A673 (cell line): ENCODE measurements around the gene VARS1.

Experiments used
- EZH2 ChIP-seq: fragments of 200-600 bp; sonication (generic); IDR thresholded peaks from 2 replicates; pipeline ENCODE4 v1.6.1; 2017; ENCODE audit warnings: borderline replicate concordance, low read depth, mild to moderate bottlenecking, mixed read lengths, antibody characterized with exemption, low read length; ENCODE audit not compliant: poor library complexity, severe bottlenecking
- TF ChIP-seq, protein P1 (sequence below): fragments of 300-800, 200-600 bp; sonication (generic); conservative IDR thresholded peaks from 2 replicates; pipeline ENCODE4 v1.5.1; 2017; ENCODE audit warnings: low read depth, mild to moderate bottlenecking, antibody characterized with exemption, low read length, moderate library complexity, mixed read lengths

DNA sequence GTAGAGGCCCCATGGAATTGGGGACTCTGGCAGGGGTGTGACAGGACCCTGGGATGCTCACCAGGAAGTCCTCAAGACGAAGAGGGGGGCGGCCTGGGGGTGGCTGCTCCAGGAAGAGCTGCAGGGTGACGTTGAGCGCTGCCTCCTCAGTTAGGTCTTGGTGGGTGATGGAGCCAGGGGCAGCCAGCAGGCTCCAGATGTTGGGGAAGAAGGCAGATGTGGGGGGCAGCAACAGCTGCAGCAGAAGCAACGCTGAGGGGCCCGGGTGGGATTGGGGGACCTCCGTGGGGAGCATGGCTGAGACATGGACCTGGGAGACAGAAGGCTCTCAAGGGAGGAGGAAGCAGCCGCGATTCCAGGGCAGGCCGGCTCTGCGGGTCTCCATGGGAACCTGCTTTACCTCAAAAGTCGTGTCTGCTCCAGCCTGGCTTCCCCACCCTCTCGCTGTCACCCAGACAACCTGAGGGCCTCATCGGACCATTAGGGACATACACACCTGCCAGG lies 19.0 kb downstream of the VARS1 start:
- TF ChIP-seq, protein P1, sequence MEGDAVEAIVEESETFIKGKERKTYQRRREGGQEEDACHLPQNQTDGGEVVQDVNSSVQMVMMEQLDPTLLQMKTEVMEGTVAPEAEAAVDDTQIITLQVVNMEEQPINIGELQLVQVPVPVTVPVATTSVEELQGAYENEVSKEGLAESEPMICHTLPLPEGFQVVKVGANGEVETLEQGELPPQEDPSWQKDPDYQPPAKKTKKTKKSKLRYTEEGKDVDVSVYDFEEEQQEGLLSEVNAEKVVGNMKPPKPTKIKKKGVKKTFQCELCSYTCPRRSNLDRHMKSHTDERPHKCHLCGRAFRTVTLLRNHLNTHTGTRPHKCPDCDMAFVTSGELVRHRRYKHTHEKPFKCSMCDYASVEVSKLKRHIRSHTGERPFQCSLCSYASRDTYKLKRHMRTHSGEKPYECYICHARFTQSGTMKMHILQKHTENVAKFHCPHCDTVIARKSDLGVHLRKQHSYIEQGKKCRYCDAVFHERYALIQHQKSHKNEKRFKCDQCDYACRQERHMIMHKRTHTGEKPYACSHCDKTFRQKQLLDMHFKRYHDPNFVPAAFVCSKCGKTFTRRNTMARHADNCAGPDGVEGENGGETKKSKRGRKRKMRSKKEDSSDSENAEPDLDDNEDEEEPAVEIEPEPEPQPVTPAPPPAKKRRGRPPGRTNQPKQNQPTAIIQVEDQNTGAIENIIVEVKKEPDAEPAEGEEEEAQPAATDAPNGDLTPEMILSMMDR: no peak
- TF ChIP-seq EZH2: no peak
